HepG2 (cell line): ENCODE measurements around the gene UQCR10. TPM values are rescaled to one million over a fixed set of nuclear protein-coding genes. Genes with fewer than 3 reads are reported as not detected.

Experiments used
- ATAC-seq: fragments of 200-7000 bp; cut with Tn5 transposase; 3 replicates; pipeline ENCODE4 v1.9.1; 2020; ENCODE audit warnings: mild to moderate bottlenecking, moderate library complexity
- BruUV-seq: library from RNA; stranded (reverse); fragments of 400-500 nt; replicated peaks from 2 replicates; lab custom pipeline; 2021; lab: Mats Ljungman, UMichigan
- CTCF ChIA-PET: fragments of 300-600 bp; formaldehyde crosslinking; extraction: SDS; loops from one replicate; lab custom pipeline; 2021; ENCODE audit warnings: low total read pairs, inconsistent platforms, low intra/inter-chr PET ratio; lab: Yijun Ruan, JAX
- POLR2A ChIA-PET: fragments of 350-600 bp; sonication (Branson Sonifier 250); formaldehyde crosslinking; loops from one replicate; lab custom pipeline; 2020; ENCODE audit warnings: antibody characterized with exemption, inconsistent platforms; lab: Yijun Ruan, JAX
- DNase-seq: peaks from one replicate; pipeline ENCODE4 v3.0.0-alpha.2; 2015; ENCODE audit warnings: low spot score
- FAIRE-seq: peaks from 3 replicates; lab custom pipeline; 2011; peaks lifted over from hg19 to GRCh38; lab: Jason Lieb, UNC
- H2AFZ ChIP-seq: one replicate; pipeline ENCODE4 v1.6.1; 2011; ENCODE audit warnings: low read length, inconsistent platforms
- H3K27ac ChIP-seq: fragments of 300-600 bp; 3 replicates; pipeline ENCODE4 v1.8.0; 2011; ENCODE audit warnings: mixed run types, mild to moderate bottlenecking, mixed read lengths, low read length, inconsistent platforms; ENCODE audit not compliant: insufficient read depth; ENCODE audit errors: extremely low read length
- H3K27me3 ChIP-seq, 2 experiments: fragments of 200-600 bp in 1 of 2; 2 replicates in 1 of 2; 3 replicates in 1 of 2; pipeline versions ENCODE4 v1.6.0 to v1.8.0; 2011; ENCODE audit warnings: low read length in 2 of 2, mild to moderate bottlenecking in 2 of 2, moderate library complexity in 2 of 2, inconsistent platforms in 1 of 2; ENCODE audit not compliant: insufficient read depth in 2 of 2, control insufficient read depth in 1 of 2
- H3K36me3 ChIP-seq, 2 experiments: fragments of 200-600 bp in 1 of 2; replicated peaks in 1 of 2; 2 replicates in 1 of 2; 3 replicates in 1 of 2; pipeline versions ENCODE4 v1.5.1 to v1.8.0; 2011; ENCODE audit warnings: low read length in 2 of 2, inconsistent platforms in 1 of 2; ENCODE audit not compliant: insufficient read depth in 2 of 2, control insufficient read depth in 1 of 2
- H3K4me1 ChIP-seq: 2 replicates; pipeline ENCODE4 v1.5.1; 2012; ENCODE audit warnings: low read length, inconsistent platforms; ENCODE audit not compliant: insufficient read depth
- H3K4me2 ChIP-seq: 2 replicates; pipeline ENCODE4 v1.6.0; 2011; ENCODE audit warnings: low read depth, low read length, inconsistent platforms
- H3K4me3 ChIP-seq, 3 experiments: fragments of 200-600 bp in 1 of 3; sonication (generic), shearing (Covaris generic) in 1 of 3; replicated peaks in 1 of 3; 2 replicates each; pipeline ENCODE4 v1.5.1; 2011 to 2016; ENCODE audit warnings: low read length in 3 of 3, inconsistent platforms in 2 of 3, low read depth in 2 of 3, mild to moderate bottlenecking in 2 of 3, control low read depth in 1 of 3, mixed read lengths in 1 of 3; ENCODE audit not compliant: insufficient read depth in 1 of 3
- H3K79me2 ChIP-seq: one replicate; pipeline ENCODE4 v1.6.1; 2011; ENCODE audit warnings: low read length, inconsistent platforms; ENCODE audit not compliant: insufficient read depth
- H3K9ac ChIP-seq: 2 replicates; pipeline ENCODE4 v1.6.0; 2011; ENCODE audit warnings: mild to moderate bottlenecking, low read depth, low read length, inconsistent platforms; ENCODE audit not compliant: insufficient read depth
- H3K9me3 ChIP-seq: 2 replicates; pipeline ENCODE4 v1.5.1; 2012; ENCODE audit warnings: mild to moderate bottlenecking, low read length
- H4K20me1 ChIP-seq: 2 replicates; pipeline ENCODE4 v1.6.0; 2011; ENCODE audit warnings: inconsistent platforms, mild to moderate bottlenecking, low read length, moderate library complexity; ENCODE audit not compliant: insufficient read depth
- ATF4 ChIP-seq, 2 experiments: fragments of 450-650 bp in 1 of 2; sonication (generic) in 1 of 2; formaldehyde crosslinking; IDR thresholded peaks; 2 replicates each; pipeline versions ENCODE4 v1.5.0 to v1.8.0; 2020 to 2022; ENCODE audit warnings: mild to moderate bottlenecking in 1 of 2, missing genetic modification reagents in 1 of 2
- BCL3 ChIP-seq: sonication (generic); formaldehyde crosslinking; IDR thresholded peaks from 2 replicates; pipeline ENCODE4 v1.5.1; 2020; ENCODE audit warnings: mild to moderate bottlenecking, missing genetic modification reagents, moderate library complexity
- DMAP1 ChIP-seq: IDR thresholded peaks from 2 replicates; pipeline ENCODE4 v1.6.1; 2016
- GATA4 ChIP-seq: sonication (generic); IDR thresholded peaks from 2 replicates; pipeline ENCODE4 v1.6.1; 2016; ENCODE audit warnings: antibody characterized with exemption, low read depth, borderline replicate concordance
- HDAC1 ChIP-seq: sonication (generic); formaldehyde crosslinking; IDR thresholded peaks from 2 replicates; pipeline ENCODE4 v1.5.1; 2020; ENCODE audit warnings: mild to moderate bottlenecking, missing genetic modification reagents
- IRF2 ChIP-seq: IDR thresholded peaks from 2 replicates; pipeline ENCODE4 v1.6.1; 2018; ENCODE audit warnings: missing genetic modification reagents, missing compliant biosample characterization
- NAIF1 ChIP-seq: sonication (generic); formaldehyde crosslinking; IDR thresholded peaks from 2 replicates; pipeline ENCODE4 v1.5.0; 2020; ENCODE audit warnings: mild to moderate bottlenecking, missing genetic modification reagents, borderline replicate concordance
- POGZ ChIP-seq: sonication (generic); formaldehyde crosslinking; IDR thresholded peaks from 2 replicates; pipeline ENCODE4 v1.4.0; 2020; ENCODE audit warnings: mild to moderate bottlenecking, missing genetic modification reagents
- RELA ChIP-seq: sonication (generic); formaldehyde crosslinking; IDR thresholded peaks from 2 replicates; pipeline ENCODE4 v1.4.0; 2020; ENCODE audit warnings: missing genetic modification reagents
- ZBTB21 ChIP-seq: sonication (generic); formaldehyde crosslinking; IDR thresholded peaks from 2 replicates; pipeline ENCODE4 v1.4.0; 2020; ENCODE audit warnings: missing genetic modification reagents
- ZBTB46 ChIP-seq: sonication (generic); formaldehyde crosslinking; IDR thresholded peaks from 2 replicates; pipeline ENCODE4 v1.4.0; 2020; ENCODE audit warnings: mild to moderate bottlenecking, missing genetic modification reagents, borderline replicate concordance
- ZFX ChIP-seq: sonication (generic); formaldehyde crosslinking; IDR thresholded peaks from 2 replicates; pipeline ENCODE4 v1.4.0; 2020; ENCODE audit warnings: mild to moderate bottlenecking, low read depth, missing genetic modification reagents, moderate library complexity
- ZFY ChIP-seq: sonication (generic); formaldehyde crosslinking; IDR thresholded peaks from 2 replicates; pipeline ENCODE4 v1.4.0; 2020; ENCODE audit warnings: missing genetic modification reagents
- ZNF709 ChIP-seq: sonication (generic); formaldehyde crosslinking; IDR thresholded peaks from 2 replicates; pipeline ENCODE4 v1.5.0; 2020; ENCODE audit warnings: mild to moderate bottlenecking, missing genetic modification reagents
- ZNF772 ChIP-seq: sonication (generic); formaldehyde crosslinking; IDR thresholded peaks from 2 replicates; pipeline ENCODE4 v1.5.0; 2020; ENCODE audit warnings: mild to moderate bottlenecking, missing genetic modification reagents
- WGBS: methylation state at CpG from one replicate; pipeline ENCODE4 v1.1.6; 2017; ENCODE audit warnings: low lambda C conversion rate; 5-methylcytosine and 5-hydroxymethylcytosine counted together
- in situ Hi-C: cut with HindIII; loops from 2 replicates; pipeline ENCODE4 v1.10.0; 2017; ENCODE audit warnings: low pct_unique_long_range_greater_than_20kb; ENCODE audit not compliant: extremely low pct_ligation_motif_present
- intact Hi-C: fragments of 100-400 bp; cut with micrococcal nuclease; formaldehyde crosslinking; loops from one replicate; pipeline ENCODE4 v1.10.0; 2022; ENCODE audit not compliant: unreplicated experiment
- polyA plus RNA-seq, 8 experiments: library from polyadenylated mRNA; depleted of rRNA in 3 of 8; stranded (reverse) in 7 of 8; unstranded in 1 of 8; fragments of >200 nt; fragmentation: Illumina TruSeq in 4 of 8; extraction: Trizol in 4 of 8; gene quantifications; 2 replicates each; pipeline versions ENCODE4 v1.2.1 to v1.2.3, GENCODE V29; 2011 to 2016; ENCODE audit warnings: low read depth in 4 of 8, missing spikeins in 1 of 8, mixed read lengths in 1 of 8; ENCODE audit not compliant: insufficient read depth in 1 of 8
- total RNA-seq, 5 experiments: library from RNA; depleted of rRNA; stranded (reverse); fragments of >200 nt; fragmentation: Illumina TruSeq; extraction: Trizol; gene quantifications; 2 replicates each; pipeline ENCODE4 v1.2.3, GENCODE V29; 2016; ENCODE audit warnings: low read depth in 1 of 5
- TF ChIP-seq, protein P1 (sequence below): conservative IDR thresholded peaks from 2 replicates; pipeline ENCODE4 v1.6.1; 2018; ENCODE audit warnings: missing genetic modification reagents
- TF ChIP-seq, protein P2 (sequence below): sonication (generic); formaldehyde crosslinking; IDR thresholded peaks from 2 replicates; pipeline ENCODE4 v1.4.0; 2020; ENCODE audit warnings: mild to moderate bottlenecking, low read depth, missing genetic modification reagents

UQCR10 gene
- total and polyA plus RNA-seq, 2 of the 13 experiments (the other 11 are each of a cell fraction or from before 2014, with no cell fraction given) = 225 to 232 TPM

GRCh38 chr22:29766632-29767170, 468 bp upstream of the UQCR10 start, which contains the start of gene ZMAT5:
TSS of gene ZMAT5 (minus strand) at chr22:29767007. CDS start at chr22:29748544, 18,463 bp downstream.
- 2% methylated on average over 24 of the region's 32 CpGs for WGBS
- ATAC-seq (peak; percentile 94), DNase-seq (peak; percentile 96), FAIRE-seq (peak; percentile 92)
- in situ Hi-C loops = no loop called here
- Histone ChIP-seq H3K79me2 (peaks cover 33% of the 10 kb centered on the region), H3K4me2 (peak within 1 kb of the TSS; percentile 87), H3K4me1 (peaks cover 57% of the 10 kb centered on the region), H3K9me3 (no peaks in the 10 kb centered on the region), H4K20me1 (no peaks in the 10 kb centered on the region), H3K4me3 (peak within 1 kb of the TSS; percentile 95), H3K27ac (peak within 1 kb of the TSS; percentile 88), H2AFZ (peak within 1 kb of the TSS; percentile 71), H3K36me3 (no peaks in the 10 kb centered on the region; a peak in 1 of 5 replicates), H3K9ac (peak within 1 kb of the TSS; percentile 94), H3K27me3 (peaks cover 0 to 4% of the 10 kb centered on the region in 2 experiments; a peak in 1 of 5 replicates)
- intact Hi-C loops = loop anchor here (1.0 to 2.0 kb wide), 3 partner anchors 16 to 116 kb away; partner anchors contain the start of genes ASCC2 and MTMR3
- CTCF ChIA-PET = no interaction called here
- no TSS peak for BruUV-seq
- POLR2A ChIA-PET = interaction anchor here (0.8 to 2.2 kb wide), 20 partner anchors 10 to 657 kb away, joined by 3 to 31 read pairs (median 4); partner anchors contain the start of genes ASCC2 and TBC1D10A
- TF ChIP-seq POGZ (CRISPR knock-in tag) (peak; percentile 2; the same call in 1 of the 2 replicates), ZNF772 (CRISPR knock-in tag) (peak; percentile 25; the same call in 1 of the 2 replicates), GATA4 (peak; percentile 55; the same call in 1 of the 2 replicates), NAIF1 (CRISPR knock-in tag) (peak; percentile 64), BCL3 (CRISPR knock-in tag) (peak; percentile 61; the same call in 1 of the 2 replicates), IRF2 (CRISPR knock-in tag) (peak; percentile 62; the same call in 1 of the 2 replicates), ZBTB46 (CRISPR knock-in tag) (no peak), ZFX (CRISPR knock-in tag) (peak; percentile 72), RELA (CRISPR knock-in tag) (no peak; the same call in 1 of the 2 replicates), HDAC1 (peak; percentile 79), DMAP1 (peak; percentile 71; the same call in 1 of the 2 replicates), ZNF709 (CRISPR knock-in tag) (peak; percentile 79; the same call in 1 of the 2 replicates), ZFY (CRISPR knock-in tag) (peak; percentile 78), ATF4 (CRISPR knock-in tag; IDR thresholded peaks at IDR 0.05) (0 out of 4 replicates have a peak, but pooled peaks of 1 of the 2 experiments have one; percentile 15), ZBTB21 (CRISPR knock-in tag) (peak; percentile 23; the same call in 1 of the 2 replicates)
- TF ChIP-seq, protein P1, sequence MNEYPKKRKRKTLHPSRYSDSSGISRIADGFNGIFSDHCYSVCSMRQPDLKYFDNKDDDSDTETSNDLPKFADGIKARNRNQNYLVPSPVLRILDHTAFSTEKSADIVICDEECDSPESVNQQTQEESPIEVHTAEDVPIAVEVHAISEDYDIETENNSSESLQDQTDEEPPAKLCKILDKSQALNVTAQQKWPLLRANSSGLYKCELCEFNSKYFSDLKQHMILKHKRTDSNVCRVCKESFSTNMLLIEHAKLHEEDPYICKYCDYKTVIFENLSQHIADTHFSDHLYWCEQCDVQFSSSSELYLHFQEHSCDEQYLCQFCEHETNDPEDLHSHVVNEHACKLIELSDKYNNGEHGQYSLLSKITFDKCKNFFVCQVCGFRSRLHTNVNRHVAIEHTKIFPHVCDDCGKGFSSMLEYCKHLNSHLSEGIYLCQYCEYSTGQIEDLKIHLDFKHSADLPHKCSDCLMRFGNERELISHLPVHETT = no peak
- TF ChIP-seq, protein P2, sequence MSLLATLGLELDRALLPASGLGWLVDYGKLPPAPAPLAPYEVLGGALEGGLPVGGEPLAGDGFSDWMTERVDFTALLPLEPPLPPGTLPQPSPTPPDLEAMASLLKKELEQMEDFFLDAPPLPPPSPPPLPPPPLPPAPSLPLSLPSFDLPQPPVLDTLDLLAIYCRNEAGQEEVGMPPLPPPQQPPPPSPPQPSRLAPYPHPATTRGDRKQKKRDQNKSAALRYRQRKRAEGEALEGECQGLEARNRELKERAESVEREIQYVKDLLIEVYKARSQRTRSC = no peak
